Heart right ventricle (tissue), 16 donors: ENCODE measurements around the gene KCNMB2. TPM values are rescaled to one million over a fixed set of nuclear protein-coding genes. Genes with fewer than 3 reads are reported as not detected.

Experiments used
- ATAC-seq, 8 donors: fragments of 200-7000 bp; cut with Tn5 transposase; one replicate each; pipeline ENCODE4 v1.9.1; 2020; ENCODE audit warnings: mild to moderate bottlenecking in 8 of 8, moderate library complexity in 8 of 8, moderate number of reproducible peaks in 1 of 8
- DNase-seq, 2 donors: peaks; one replicate each; pipeline ENCODE4 v3.0.0-alpha.2; 2020
- H3K27ac ChIP-seq, 10 donors: fragments of 200-600 bp; sonication (generic) in 2 of 10; one replicate each; pipeline versions ENCODE4 v1.5.0 to v1.8.0; 2020 to 2022; ENCODE audit warnings: mild to moderate bottlenecking in 3 of 10
- H3K27me3 ChIP-seq, 7 donors: fragments of 200-600 bp; one replicate each; pipeline ENCODE4 v1.8.0; 2021 to 2022; ENCODE audit warnings: mild to moderate bottlenecking in 2 of 7
- H3K36me3 ChIP-seq, 9 donors: fragments of 200-600 bp; sonication (generic) in 1 of 9; one replicate each; pipeline versions ENCODE4 v1.5.0 to v1.8.0; 2020 to 2022; ENCODE audit warnings: mild to moderate bottlenecking in 2 of 9
- H3K4me1 ChIP-seq, 9 donors: fragments of 200-600 bp; sonication (generic) in 1 of 9; one replicate each; pipeline versions ENCODE4 v1.5.0 to v1.8.0; 2020 to 2022; ENCODE audit warnings: mild to moderate bottlenecking in 4 of 9
- H3K4me3 ChIP-seq, 10 donors: fragments of 200-600 bp; sonication (generic) in 2 of 10; one replicate each; pipeline versions ENCODE4 v1.5.0 to v1.8.0; 2020 to 2022; ENCODE audit warnings: mild to moderate bottlenecking in 7 of 10, moderate library complexity in 2 of 10
- H3K9me3 ChIP-seq, 11 donors: fragments of 200-600 bp in 10 of 11; sonication (generic) in 2 of 11; one replicate each; pipeline versions ENCODE4 v1.5.0 to v1.8.0; 2013 to 2022; ENCODE audit warnings: mild to moderate bottlenecking in 2 of 11, control low read depth in 1 of 11, moderate library complexity in 1 of 11
- CTCF ChIP-seq, 9 donors: fragments of 200-600 bp; sonication (generic) in 2 of 9; IDR thresholded peaks; one replicate each; pipeline versions ENCODE4 v1.5.0 to v1.8.0; 2021 to 2022; ENCODE audit warnings: antibody characterized with exemption in 9 of 9, mild to moderate bottlenecking in 5 of 9, moderate library complexity in 1 of 9
- WGBS, 2 donors: extraction: QIAGEN DNeasy Blood & Tissue Kit; methylation state at CpG; one replicate each; pipeline ENCODE4 v1.1.7; 2013; ENCODE audit warnings: inconsistent platforms in 1 of 2; 5-methylcytosine and 5-hydroxymethylcytosine counted together
- intact Hi-C, 10 donors: fragments of 100-400 bp; cut with DNase I; formaldehyde crosslinking; loops; one replicate each; pipeline versions ENCODE4 v1.11.1 to v1.14.2; 2022
- polyA plus RNA-seq, 2 donors: library from polyadenylated mRNA; stranded (reverse); fragments of 200-250 nt; gene quantifications; one replicate each; pipeline ENCODE4 v1.2.3, GENCODE V29; 2013
- total RNA-seq, 10 donors: library from RNA; stranded (reverse); fragmentation: NEBNext Ultra II Directional in 3 of 10; extraction: Animal tissue kit (Norgen Biotek cat#: 25700) in 3 of 10; gene quantifications; one replicate each; pipeline versions ENCODE4 v1.2.1 to v1.2.4, GENCODE V29; 2021 to 2023
- donor health status: Arrhythmogenic right ventricular cardiomyopathy.
- donor health status: ischemic (EF 13 %, LVEDD 7.1; RV severe dilation, severe dysfunction).
- donor health status: healthy with polysubstance abuse.
- donor health status: DM: no; HTN: yes; CAD: no.
- donor health status: DM: no; HTN: no; CAD: no.
- donor health status: ischemic (EF 25% LVEDD 6.9; RV normal size, moderate dysfunction).
- donor health status: ischemic (EF 25% LVEDD 5.7; RV mildly dilated, moderate dysfunction).
- donor health status: healthy.
- donor health status: DM: yes; HTN: yes; CAD: no.
- donor health status: Ischemic cardiomyopathy.
- donor health status: ischemic (EF 35%, LVEDD 5.7; RV mildly dilated, moderate dysfunction).
- donor health status: nonischemic (EF 11% LVEDD 7.7; RV severe dilation, severe dysfunction).
- donor health status: DM: yes; HTN: yes; CAD: no.
- donor health status: PGD.
- donor health status: ischemic (EF 29% LVEDD 5.4; RV normal size, mild dysfunction).
- donor health status: nonischemic (EF 23%, LVEDD 6.1; RV moderate dilation, normal function).

The KCNMB2 gene
- total and polyA plus RNA-seq, 12 donors, result 0.55 to 9.2 (median 3.6) TPM

GRCh38 chr3:178765472-178765871 lies 229.2 kb downstream of the KCNMB2 start:
- intact Hi-C loops, result no loop called here
- Histone ChIP-seq H3K9me3 (no peaks in the 10 kb centered on the region), H3K4me1 (peaks cover 0 to 15% (median 0%) of the 10 kb centered on the region in 9 donors), H3K4me3 (no peak overlapping the region), H3K27ac (no peak overlapping the region), H3K27me3 (no peaks in the 10 kb centered on the region), H3K36me3 (no peaks in the 10 kb centered on the region)
- no peak for TF ChIP-seq CTCF (IDR thresholded peaks at IDR 0.05)
- ATAC-seq, result no peak
- 72 to 80% methylated on average over 6 of the region's 6 CpGs for WGBS, 2 donors
- no peak for DNase-seq

- Histone ChIP-seq H3K36me3 (no peaks in the 10 kb centered on the region), H3K27me3 (no peaks in the 10 kb centered on the region), H3K4me3 (no peak overlapping the region), H3K9me3 (no peaks in the 10 kb centered on the region), H3K27ac (no peak overlapping the region), H3K4me1 (peaks cover 0 to 11% (median 0%) of the 10 kb centered on the region in 9 donors)
- no peak for TF ChIP-seq CTCF (IDR thresholded peaks at IDR 0.05)
- no peak for DNase-seq
- ATAC-seq, result no peak
- intact Hi-C loops, result no loop called here
These were observed 231.3 kb downstream of the KCNMB2 start for GRCh38 chr3:178767581-178767980.

GRCh38 chr3:178768072-178768864 lies 232.0 kb downstream of the KCNMB2 start:
- H3K4me3 ChIP-seq, result no peak overlapping the region
- H3K27me3 ChIP-seq, result no peaks in the 10 kb centered on the region
- no peaks in the 10 kb centered on the region for H3K9me3 ChIP-seq
- ATAC-seq (no peak), DNase-seq (no peak)
- no peak for TF ChIP-seq CTCF (IDR thresholded peaks at IDR 0.05)
- H3K4me1 ChIP-seq, result peaks cover 0 to 11% (median 0%) of the 10 kb centered on the region in 9 donors
- intact Hi-C loops, result no loop called here
- H3K36me3 ChIP-seq, result no peaks in the 10 kb centered on the region
- no peak overlapping the region for H3K27ac ChIP-seq
- WGBS, 2 donors, result 88 to 89% methylated on average over 5 of the region's 5 CpGs

- peaks cover 0 to 11% (median 0%) of the 10 kb centered on the region in 9 donors for H3K4me1 ChIP-seq
- intact Hi-C loops, result no loop called here
- no peaks in the 10 kb centered on the region for H3K27me3 ChIP-seq
- WGBS, 2 donors, result 81 to 84% methylated on average over 3 of the region's 3 CpGs
- no peaks in the 10 kb centered on the region for H3K9me3 ChIP-seq
- no peak overlapping the region for H3K27ac ChIP-seq
- no peak overlapping the region for H3K4me3 ChIP-seq
- DNase-seq, result no peak
- H3K36me3 ChIP-seq, result no peaks in the 10 kb centered on the region
- no peak for TF ChIP-seq CTCF (IDR thresholded peaks at IDR 0.05)
- ATAC-seq, result no peak
These were observed 235.3 kb downstream of the KCNMB2 start for GRCh38 chr3:178771511-178771910.
